K562 (cell line): Measurements from ENCODE around the gene CEP57. TPM values are rescaled to one million over a fixed set of nuclear protein-coding genes. Genes with fewer than 3 reads are reported as not detected.

Source experiments
- PTRF ChIP-seq: fragments of 450-650 bp; IDR thresholded peaks from 2 replicates; pipeline ENCODE4 v1.6.1; 2016; ENCODE audit warnings: mild to moderate bottlenecking, missing genetic modification characterization, missing compliant biosample characterization
- PTTG1 ChIP-seq: fragments of 450-650 bp; IDR thresholded peaks from 2 replicates; pipeline ENCODE4 v1.6.1; 2016; ENCODE audit warnings: low read depth, mild to moderate bottlenecking, missing genetic modification characterization, missing compliant biosample characterization
- RCOR1 ChIP-seq, 2 experiments: IDR thresholded peaks; 2 replicates each; pipeline ENCODE4 v1.6.1; 2012; ENCODE audit warnings: low read depth in 2 of 2, low read length in 2 of 2, borderline replicate concordance in 1 of 2, improper control_type of control experiment in 1 of 2
- RUNX1 ChIP-seq: sonication (generic); IDR thresholded peaks from 2 replicates; pipeline ENCODE4 v1.6.1; 2016; ENCODE audit warnings: antibody characterized with exemption, low read depth
- TEAD2 ChIP-seq: fragments of 450-650 bp; IDR thresholded peaks from 2 replicates; pipeline ENCODE4 v1.6.1; 2016; ENCODE audit warnings: missing genetic modification characterization, control low read depth, missing compliant biosample characterization
- ZNF165 ChIP-seq: fragments of 250-450 bp; sonication (Bioruptor Pico); IDR thresholded peaks from 2 replicates; pipeline ENCODE4 v1.4.0; 2020; ENCODE audit warnings: borderline replicate concordance
- ZNF274 ChIP-seq: IDR thresholded peaks from 2 replicates; pipeline ENCODE4 v1.6.1; 2011; ENCODE audit warnings: low read depth, mild to moderate bottlenecking, low read length, moderate library complexity, borderline replicate concordance
- polyA plus RNA-seq, 8 experiments: library from polyadenylated mRNA; depleted of rRNA in 4 of 8; stranded (reverse) in 5 of 8; unstranded in 3 of 8; fragments of >200 nt; fragmentation: Nextera tagmentation in 2 of 8; fragmentation: Illumina TruSeq in 1 of 8; extraction: Ambion mirVana in 2 of 8; extraction: Trizol in 1 of 8; gene quantifications; 2 replicates each; pipeline versions ENCODE4 v1.2.1 to v1.2.3, GENCODE V29; 2011 to 2014; ENCODE audit warnings: inconsistent platforms in 1 of 8, missing spikeins in 1 of 8
- total RNA-seq, 7 experiments: library from RNA; depleted of rRNA in 6 of 7; stranded (reverse); fragments of >200 nt in 6 of 7; fragmentation: Illumina TruSeq in 2 of 7; extraction: Trizol in 2 of 7; gene quantifications; 2 replicates each; pipeline versions ENCODE4 v1.2.1 to v1.2.3, GENCODE V29; 2011 to 2021; ENCODE audit warnings: low replicate concordance in 1 of 7
- TF ChIP-seq, protein P1 (sequence below), 2 experiments: fragments of 450-650 bp; IDR thresholded peaks; 2 replicates each; pipeline ENCODE4 v1.6.1; 2016
- TF ChIP-seq, protein P2 (sequence below), 2 experiments: fragments of 450-650 bp in 1 of 2; sonication (generic) in 1 of 2; formaldehyde crosslinking in 1 of 2; IDR thresholded peaks in 1 of 2; conservative IDR thresholded peaks in 1 of 2; 2 replicates each; pipeline versions ENCODE4 v1.6.1 to v1.8.1; 2016 to 2023; ENCODE audit warnings: mild to moderate bottlenecking in 2 of 2, moderate library complexity in 2 of 2, inconsistent platforms in 1 of 2, missing genetic modification reagents in 1 of 2
- TF ChIP-seq, protein P3 (sequence below): fragments of 450-650 bp; formaldehyde crosslinking; IDR thresholded peaks from 2 replicates; pipeline ENCODE4 v1.4.0; 2020; ENCODE audit warnings: mild to moderate bottlenecking, mixed read lengths
- TF ChIP-seq, protein P4 (sequence below): fragments of 450-650 bp; IDR thresholded peaks from 2 replicates; pipeline ENCODE4 v1.6.1; 2016; ENCODE audit warnings: mild to moderate bottlenecking

CEP57 gene
- total and polyA plus RNA-seq, 9 of the 15 experiments (the other 6 are each of a cell fraction or from before 2014, with no cell fraction given): 25.1 to 88.1 (median 65.2) TPM

DNA sequence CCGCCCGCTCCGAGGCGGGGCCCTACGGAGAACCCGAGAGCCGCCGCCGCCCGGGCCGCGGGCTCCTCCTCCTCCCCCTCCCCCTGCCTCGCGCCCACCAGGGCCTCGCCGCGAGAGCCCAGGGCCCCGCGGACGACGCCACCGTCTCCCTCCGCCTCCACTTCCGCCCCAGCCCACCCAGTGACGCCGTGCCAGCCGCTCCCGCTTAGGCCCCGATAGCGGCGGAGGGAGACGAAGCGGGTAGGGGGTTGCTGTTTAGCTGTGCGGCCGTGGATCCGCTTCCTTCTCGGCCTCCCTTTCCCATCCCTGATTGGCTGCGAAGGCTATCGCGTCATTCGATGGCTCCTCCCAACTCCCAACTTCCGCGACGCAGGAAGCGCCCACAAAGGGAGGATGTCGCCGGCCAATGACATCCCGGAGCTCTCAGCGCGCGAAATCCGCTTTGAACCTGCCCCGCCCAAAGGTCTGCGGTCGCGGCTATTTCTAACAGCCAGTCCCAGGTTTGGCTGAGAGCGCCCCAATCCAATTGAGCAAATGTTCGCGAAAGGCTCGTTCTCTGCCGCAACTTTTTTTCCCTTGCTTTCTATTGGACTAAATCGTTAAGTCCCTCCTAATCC, 684 bp upstream of the CEP57 start, which contains the start of gene FAM76B (continued):
- TF ChIP-seq, protein P1, sequence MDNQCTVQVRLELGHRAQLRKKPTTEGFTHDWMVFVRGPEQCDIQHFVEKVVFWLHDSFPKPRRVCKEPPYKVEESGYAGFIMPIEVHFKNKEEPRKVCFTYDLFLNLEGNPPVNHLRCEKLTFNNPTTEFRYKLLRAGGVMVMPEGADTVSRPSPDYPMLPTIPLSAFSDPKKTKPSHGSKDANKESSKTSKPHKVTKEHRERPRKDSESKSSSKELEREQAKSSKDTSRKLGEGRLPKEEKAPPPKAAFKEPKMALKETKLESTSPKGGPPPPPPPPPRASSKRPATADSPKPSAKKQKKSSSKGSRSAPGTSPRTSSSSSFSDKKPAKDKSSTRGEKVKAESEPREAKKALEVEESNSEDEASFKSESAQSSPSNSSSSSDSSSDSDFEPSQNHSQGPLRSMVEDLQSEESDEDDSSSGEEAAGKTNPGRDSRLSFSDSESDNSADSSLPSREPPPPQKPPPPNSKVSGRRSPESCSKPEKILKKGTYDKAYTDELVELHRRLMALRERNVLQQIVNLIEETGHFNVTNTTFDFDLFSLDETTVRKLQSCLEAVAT (IDR thresholded peaks at IDR 0.05): peak in 1 of 2 experiments; percentile 90; a peak in 3 of 4 replicates
- TF ChIP-seq, protein P2, sequence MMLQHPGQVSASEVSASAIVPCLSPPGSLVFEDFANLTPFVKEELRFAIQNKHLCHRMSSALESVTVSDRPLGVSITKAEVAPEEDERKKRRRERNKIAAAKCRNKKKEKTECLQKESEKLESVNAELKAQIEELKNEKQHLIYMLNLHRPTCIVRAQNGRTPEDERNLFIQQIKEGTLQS (IDR thresholded peaks at IDR 0.05): no peak
- TF ChIP-seq, protein P2 (CRISPR knock-in tag; conservative IDR thresholded peaks at IDR 0.05): no peak; the same call in 1 of the 2 replicates
- TF ChIP-seq, protein P3, sequence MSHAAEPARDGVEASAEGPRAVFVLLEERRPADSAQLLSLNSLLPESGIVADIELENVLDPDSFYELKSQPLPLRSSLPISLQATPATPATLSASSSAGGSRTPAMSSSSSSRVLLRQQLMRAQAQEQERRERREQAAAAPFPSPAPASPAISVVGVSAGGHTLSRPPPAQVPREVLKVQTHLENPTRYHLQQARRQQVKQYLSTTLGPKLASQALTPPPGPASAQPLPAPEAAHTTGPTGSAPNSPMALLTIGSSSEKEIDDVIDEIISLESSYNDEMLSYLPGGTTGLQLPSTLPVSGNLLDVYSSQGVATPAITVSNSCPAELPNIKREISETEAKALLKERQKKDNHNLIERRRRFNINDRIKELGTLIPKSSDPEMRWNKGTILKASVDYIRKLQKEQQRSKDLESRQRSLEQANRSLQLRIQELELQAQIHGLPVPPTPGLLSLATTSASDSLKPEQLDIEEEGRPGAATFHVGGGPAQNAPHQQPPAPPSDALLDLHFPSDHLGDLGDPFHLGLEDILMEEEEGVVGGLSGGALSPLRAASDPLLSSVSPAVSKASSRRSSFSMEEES (CRISPR knock-in tag): no peak
- no peak for TF ChIP-seq PTRF (tag)
- TF ChIP-seq ZNF274: no peak
- no peak for TF ChIP-seq ZNF165 (CRISPR knock-in tag)
- no peak for TF ChIP-seq RUNX1
- TF ChIP-seq TEAD2 (tag): no peak
- peak in 1 of 2 experiments; percentile 78; a peak in 3 of 4 replicates for TF ChIP-seq RCOR1 (IDR thresholded peaks at IDR 0.05; ENCODE audit: borderline replicate concordance in 1 of 2, low read depth in 2 of 2, low read length in 2 of 2)
- no peak for TF ChIP-seq PTTG1 (tag)
- TF ChIP-seq, protein P4, sequence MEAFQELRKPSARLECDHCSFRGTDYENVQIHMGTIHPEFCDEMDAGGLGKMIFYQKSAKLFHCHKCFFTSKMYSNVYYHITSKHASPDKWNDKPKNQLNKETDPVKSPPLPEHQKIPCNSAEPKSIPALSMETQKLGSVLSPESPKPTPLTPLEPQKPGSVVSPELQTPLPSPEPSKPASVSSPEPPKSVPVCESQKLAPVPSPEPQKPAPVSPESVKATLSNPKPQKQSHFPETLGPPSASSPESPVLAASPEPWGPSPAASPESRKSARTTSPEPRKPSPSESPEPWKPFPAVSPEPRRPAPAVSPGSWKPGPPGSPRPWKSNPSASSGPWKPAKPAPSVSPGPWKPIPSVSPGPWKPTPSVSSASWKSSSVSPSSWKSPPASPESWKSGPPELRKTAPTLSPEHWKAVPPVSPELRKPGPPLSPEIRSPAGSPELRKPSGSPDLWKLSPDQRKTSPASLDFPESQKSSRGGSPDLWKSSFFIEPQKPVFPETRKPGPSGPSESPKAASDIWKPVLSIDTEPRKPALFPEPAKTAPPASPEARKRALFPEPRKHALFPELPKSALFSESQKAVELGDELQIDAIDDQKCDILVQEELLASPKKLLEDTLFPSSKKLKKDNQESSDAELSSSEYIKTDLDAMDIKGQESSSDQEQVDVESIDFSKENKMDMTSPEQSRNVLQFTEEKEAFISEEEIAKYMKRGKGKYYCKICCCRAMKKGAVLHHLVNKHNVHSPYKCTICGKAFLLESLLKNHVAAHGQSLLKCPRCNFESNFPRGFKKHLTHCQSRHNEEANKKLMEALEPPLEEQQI: no peak; the same call in 1 of the 2 replicates
